Esophagus squamous epithelium (tissue), 5 donors: ENCODE results near the gene NAP1L5. TPM values are rescaled to one million over a fixed set of nuclear protein-coding genes. Genes with fewer than 3 reads are reported as not detected.

Experiments used
- DNase-seq: peaks from one replicate; lab custom pipeline; 2025; lab: John Stamatoyannopoulos, UW
- H3K27ac ChIP-seq, 4 donors: fragments of 200-600 bp; sonication (generic); one replicate each; pipeline ENCODE4 v1.5.1; 2016 to 2019; ENCODE audit warnings: mild to moderate bottlenecking in 1 of 4
- H3K27me3 ChIP-seq, 4 donors: fragments of 200-600 bp; sonication (generic); 1 replicate in 3 of 4; 2 replicates in 1 of 4; pipeline versions ENCODE4 v1.5.1 to v1.6.0; 2017 to 2021; ENCODE audit warnings: antibody characterized with exemption in 1 of 4
- H3K36me3 ChIP-seq, 3 donors: fragments of 200-600 bp; sonication (generic); one replicate each; pipeline ENCODE4 v1.5.1; 2016 to 2019
- H3K4me1 ChIP-seq, 3 donors: fragments of 200-600 bp; sonication (generic); one replicate each; pipeline ENCODE4 v1.5.1; 2017 to 2019
- H3K4me3 ChIP-seq, 4 donors: fragments of 200-600 bp; sonication (generic); 1 replicate in 3 of 4; 2 replicates in 1 of 4; pipeline ENCODE4 v1.5.1; 2016 to 2019; ENCODE audit warnings: mild to moderate bottlenecking in 2 of 4, moderate library complexity in 1 of 4
- H3K9me3 ChIP-seq, 3 donors: fragments of 200-600 bp; sonication (generic); one replicate each; pipeline ENCODE4 v1.5.1; 2016 to 2019
- CTCF ChIP-seq, 6 experiments: fragments of 450-650 bp in 4 of 6; fragments of 200-600 bp in 2 of 6; sonication (generic) in 2 of 6; IDR thresholded peaks; one replicate each; pipeline ENCODE4 v1.5.1; 2016 to 2019; ENCODE audit warnings: antibody characterized with exemption in 6 of 6, mild to moderate bottlenecking in 4 of 6, moderate library complexity in 4 of 6
- POLR2A ChIP-seq, 4 donors: fragments of 450-650 bp; IDR thresholded peaks; one replicate each; pipeline ENCODE4 v1.6.1; 2017; ENCODE audit warnings: antibody characterized with exemption in 4 of 4, mild to moderate bottlenecking in 4 of 4, moderate library complexity in 3 of 4
- WGBS, 2 donors: methylation state at CpG; one replicate each; pipeline ENCODE4 v1.1.5; 2018; 5-methylcytosine and 5-hydroxymethylcytosine counted together
- intact Hi-C: fragments of 100-400 bp; cut with DNase I; formaldehyde crosslinking; loops from one replicate; pipeline ENCODE4 v1.15.0; 2022
- total RNA-seq, 4 donors: library from RNA; depleted of rRNA; stranded (reverse); fragments of >200 nt; gene quantifications; one replicate each; pipeline ENCODE4 v1.1.0, GENCODE V29; 2016
- donor health status: DM: yes; HTN: yes; CAD: no.

The NAP1L5 gene, protein sequence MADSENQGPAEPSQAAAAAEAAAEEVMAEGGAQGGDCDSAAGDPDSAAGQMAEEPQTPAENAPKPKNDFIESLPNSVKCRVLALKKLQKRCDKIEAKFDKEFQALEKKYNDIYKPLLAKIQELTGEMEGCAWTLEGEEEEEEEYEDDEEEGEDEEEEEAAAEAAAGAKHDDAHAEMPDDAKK
- 1 to 10 TPM in 3 of 4 donors, under 1 TPM in 1; 0.42 to 3.1 (median 1.8) TPM for total RNA-seq

GRCh38 chr4:88697588-88698329, at the start of gene NAP1L5:
TSS of gene NAP1L5 (minus strand) at chr4:88697829. CDS start at chr4:88697754, 75 bp downstream.
- Histone ChIP-seq H3K9me3 (no peaks in the 10 kb centered on the region), H3K27me3 (no peaks in the 10 kb centered on the region), H3K27ac (peak within 1 kb of the TSS; percentile 57 to 83 (median 76)), H3K4me3 (peak within 1 kb of the TSS; percentile 43 to 67 (median 62)), H3K36me3 (peaks cover 0 to 51% (median 0%) of the 10 kb centered on the region in 3 donors), H3K4me1 (peaks cover 0 to 9% (median 0%) of the 10 kb centered on the region in 3 donors)
- TF ChIP-seq POLR2A (IDR thresholded peaks at IDR 0.05) (peak in 2 of 4 donors; percentile 18 to 41), CTCF (IDR thresholded peaks at IDR 0.05) (no peak)
- WGBS, 2 donors, result 50 to 68% methylated on average over 33 to 37 of the region's 40 CpGs
- intact Hi-C loops, result no loop called here
- no peak for DNase-seq

- peaks cover 0 to 23% (median 0%) of the 10 kb centered on the region in 3 donors for H3K4me1 ChIP-seq
- TF ChIP-seq POLR2A (IDR thresholded peaks at IDR 0.05) (no peak), CTCF (IDR thresholded peaks at IDR 0.05) (no peak)
- H3K27ac ChIP-seq, result no peak overlapping the region
- DNase-seq, result no peak
- H3K9me3 ChIP-seq, result no peaks in the 10 kb centered on the region
- H3K27me3 ChIP-seq, result no peaks in the 10 kb centered on the region
- H3K4me3 ChIP-seq, result no peak overlapping the region
- WGBS, 2 donors, result 91 to 95% methylated on average over 6 to 7 of the region's 7 CpGs
- intact Hi-C loops, result no loop called here
- peaks cover 0 to 64% (median 16%) of the 10 kb centered on the region in 3 donors for H3K36me3 ChIP-seq
Measured at GRCh38 chr4:88747351-88747750, 49.7 kb upstream of the NAP1L5 start.

DNA sequence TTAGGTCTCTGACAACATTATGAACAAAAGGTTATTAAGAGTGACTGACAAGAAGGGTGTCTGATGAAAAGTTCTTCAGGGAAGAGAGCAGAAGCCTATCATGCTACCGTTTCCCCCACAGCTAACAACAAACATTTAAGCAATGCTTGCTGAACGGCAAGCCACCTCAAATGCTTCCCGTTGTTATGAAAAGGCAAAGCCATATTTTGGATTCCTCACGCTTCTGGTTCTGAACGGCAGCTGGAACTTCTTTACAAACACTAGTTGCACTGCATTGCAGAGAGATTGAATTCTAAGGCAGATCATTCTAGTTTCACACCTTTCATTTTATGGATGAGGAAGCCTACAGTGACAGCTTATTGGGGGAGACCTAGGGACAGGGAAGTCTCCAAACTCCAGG, 48.6 kb upstream of the NAP1L5 start:
- no peak for DNase-seq
- peaks cover 0 to 62% (median 16%) of the 10 kb centered on the region in 3 donors for H3K36me3 ChIP-seq
- peaks cover 0 to 23% (median 0%) of the 10 kb centered on the region in 3 donors for H3K4me1 ChIP-seq
- no peaks in the 10 kb centered on the region for H3K9me3 ChIP-seq
- H3K27me3 ChIP-seq, result no peaks in the 10 kb centered on the region
- 60 to 85% methylated on average over 5 of the region's 5 CpGs for WGBS, 2 donors
- H3K4me3 ChIP-seq, result no peak overlapping the region
- intact Hi-C loops, result no loop called here
- TF ChIP-seq CTCF (IDR thresholded peaks at IDR 0.05) (no peak), POLR2A (IDR thresholded peaks at IDR 0.05) (no peak)
- H3K27ac ChIP-seq, result peak overlapping the region in 3 of 4 donors; percentile 9 to 53 (median 38)

- Histone ChIP-seq H3K4me1 (peaks cover 0 to 23% (median 0%) of the 10 kb centered on the region in 3 donors), H3K27me3 (no peaks in the 10 kb centered on the region), H3K36me3 (peaks cover 0 to 57% (median 15%) of the 10 kb centered on the region in 3 donors), H3K4me3 (no peak overlapping the region), H3K27ac (peak overlapping the region in 2 of 4 donors; percentile 38 to 53), H3K9me3 (no peaks in the 10 kb centered on the region)
- no peak for DNase-seq
- 29 to 64% methylated on average over 1 of the region's 1 CpG for WGBS, 2 donors
- TF ChIP-seq CTCF (IDR thresholded peaks at IDR 0.05), result no peak
- TF ChIP-seq POLR2A (IDR thresholded peaks at IDR 0.05), result no peak
- intact Hi-C loops, result no loop called here
Measured at GRCh38 chr4:88745581-88746163, 48.0 kb upstream of the NAP1L5 start.
